ENCODE results near the gene GAS2L1. TPM values are rescaled to one million over a fixed set of nuclear protein-coding genes. Genes with fewer than 3 reads are reported as not detected.
A peak's percentile ranks its signal among the peaks of the same experiment; 100 is the strongest.

The GAS2L1 gene
- total RNA-seq (10 to 100 TPM in 4 of 5 donors, 1 to 10 TPM in 1; 4.4 to 81.1 (median 53.6) TPM), polyA plus RNA-seq (10 to 100 TPM; 14.7 to 22.3 (median 15.7) TPM)
- long read RNA-seq, donor 1, partial matches to known transcripts: 0 of 5 reads
- long read RNA-seq, donor 1, other reads (novel, unspliced or antisense): 0 of 5 reads
- long read RNA-seq, donor 2, partial matches to known transcripts: 0 of 2 reads
- long read RNA-seq, donor 2, other reads (novel, unspliced or antisense): 0 of 2 reads
- long read RNA-seq, donor 3, partial matches to known transcripts: 0 of 2 reads
- long read RNA-seq, donor 3, other reads (novel, unspliced or antisense): 0 of 2 reads
- long read RNA-seq, donor 4, partial matches to known transcripts: 0 of 1 reads
- long read RNA-seq, donor 4, other reads (novel, unspliced or antisense): 0 of 1 reads
- long read RNA-seq, donor 5, partial matches to known transcripts: 0 of 7 reads
- long read RNA-seq, donor 5, other reads (novel, unspliced or antisense): 0 of 7 reads
- long read RNA-seq, donor 6, transcript GAS2L1-209 (5 exons, 3,382 nt): major isoform, 5 of 13 reads
- long read RNA-seq, donor 6, partial matches to known transcripts: 0 of 13 reads
- long read RNA-seq, donor 6, other reads (novel, unspliced or antisense): 0 of 13 reads
- long read RNA-seq, donor 7, partial matches to known transcripts: 0 of 4 reads
- long read RNA-seq, donor 7, other reads (novel, unspliced or antisense): 0 of 4 reads
- long read RNA-seq, donor 8, partial matches to known transcripts: 6 of 8 reads
- long read RNA-seq, donor 8, other reads (novel, unspliced or antisense): 0 of 8 reads
- long read RNA-seq, donor 9, partial matches to known transcripts: 0 of 1 reads
- long read RNA-seq, donor 9, other reads (novel, unspliced or antisense): 0 of 1 reads
- long read RNA-seq, donor 10: 0 reads

GRCh38 chr22:29306175-29306834 is at the start of gene GAS2L1:
Gene GAS2L1 (plus strand): TSS chr22:29306650. CDS start chr22:29308106, 1,456 bp downstream.
- intact Hi-C loops (cut with DNase I; ENCODE audit: low total_unique reads): no loop called here
- Histone ChIP-seq H3K4me3 (peak within 1 kb of the TSS; percentile 62 to 93 (median 90)), H3K36me3 (peaks cover 0 to 6% (median 3%) of the 10 kb centered on the region in 4 donors), H3K27ac (peak within 1 kb of the TSS; percentile 71 to 91 (median 89)), H3K27me3 (peaks cover 0 to 7% (median 0%) of the 10 kb centered on the region in 3 donors), H3K9me3 (no peaks in the 10 kb centered on the region), H3K4me1 (peaks cover 52 to 84% (median 74%) of the 10 kb centered on the region in 4 donors)
- TF ChIP-seq CTCF (IDR thresholded peaks at IDR 0.05): peak in 5 of 7 experiments; percentile 41 to 76 (median 65)
- TF ChIP-seq EP300 (IDR thresholded peaks at IDR 0.05): no peak
- no peak for TF ChIP-seq POLR2A (IDR thresholded peaks at IDR 0.05)
- peak in 2 of 3 donors; percentile 18 to 59 for TF ChIP-seq POLR2AphosphoS5 (IDR thresholded peaks at IDR 0.05)
- 0 to 1% (median 0%) methylated on average over 23 to 40 of the region's 40 CpGs for WGBS, 5 donors
- DNase-seq: peak; percentile 81 to 95

GRCh38 chr22:29257751-29258181 is 48.7 kb upstream of the GAS2L1 start:
- TF ChIP-seq EP300 (IDR thresholded peaks at IDR 0.05): no peak
- TF ChIP-seq POLR2A (IDR thresholded peaks at IDR 0.05): no peak
- TF ChIP-seq POLR2AphosphoS5 (IDR thresholded peaks at IDR 0.05): no peak
- TF ChIP-seq CTCF (IDR thresholded peaks at IDR 0.05): no peak
- no peak for DNase-seq
- H3K36me3 ChIP-seq: peaks cover 0 to 23% (median 19%) of the 10 kb centered on the region in 4 donors
- no peaks in the 10 kb centered on the region for H3K9me3 ChIP-seq
- 71 to 78% (median 75%) methylated on average over 2 to 8 of the region's 8 CpGs for WGBS, 5 donors
- no peaks in the 10 kb centered on the region for H3K4me1 ChIP-seq
- intact Hi-C loops (cut with DNase I; ENCODE audit: low total_unique reads): loop anchor here (10.0 kb wide), 2 partner anchors 193 to 403 kb away; partner anchors contain the start of gene C22orf31
- H3K4me3 ChIP-seq: no peak overlapping the region
- no peak overlapping the region for H3K27ac ChIP-seq
- H3K27me3 ChIP-seq: no peaks in the 10 kb centered on the region

GRCh38 chr22:29258407-29259252 is 47.8 kb upstream of the GAS2L1 start:
- TF ChIP-seq CTCF (IDR thresholded peaks at IDR 0.05): no peak
- no peak for TF ChIP-seq POLR2A (IDR thresholded peaks at IDR 0.05)
- no peak for TF ChIP-seq EP300 (IDR thresholded peaks at IDR 0.05)
- TF ChIP-seq POLR2AphosphoS5 (IDR thresholded peaks at IDR 0.05): no peak
- Histone ChIP-seq H3K27ac (no peak overlapping the region), H3K9me3 (no peaks in the 10 kb centered on the region), H3K4me1 (no peaks in the 10 kb centered on the region), H3K27me3 (no peaks in the 10 kb centered on the region), H3K36me3 (peaks cover 0 to 25% (median 22%) of the 10 kb centered on the region in 4 donors), H3K4me3 (no peak overlapping the region)
- no peak for DNase-seq
- intact Hi-C loops (cut with DNase I; ENCODE audit: low total_unique reads): loop anchor here (10.0 kb wide), 2 partner anchors 194 to 404 kb away; partner anchors contain the start of gene C22orf31
- whole genome bisulfite sequencing, 5 donors: 89 to 95% (median 93%) methylated on average over 3 to 17 of the region's 17 CpGs

Measured in stomach (tissue), 19 donors.